ENCODE results near the gene RBM47.
"Not testable (repeated sequence)": the region's sequence is repeated elsewhere in the genome, so short reads cannot be mapped to it uniquely, and the experiment has no call there.

The RBM47 gene

DNA sequence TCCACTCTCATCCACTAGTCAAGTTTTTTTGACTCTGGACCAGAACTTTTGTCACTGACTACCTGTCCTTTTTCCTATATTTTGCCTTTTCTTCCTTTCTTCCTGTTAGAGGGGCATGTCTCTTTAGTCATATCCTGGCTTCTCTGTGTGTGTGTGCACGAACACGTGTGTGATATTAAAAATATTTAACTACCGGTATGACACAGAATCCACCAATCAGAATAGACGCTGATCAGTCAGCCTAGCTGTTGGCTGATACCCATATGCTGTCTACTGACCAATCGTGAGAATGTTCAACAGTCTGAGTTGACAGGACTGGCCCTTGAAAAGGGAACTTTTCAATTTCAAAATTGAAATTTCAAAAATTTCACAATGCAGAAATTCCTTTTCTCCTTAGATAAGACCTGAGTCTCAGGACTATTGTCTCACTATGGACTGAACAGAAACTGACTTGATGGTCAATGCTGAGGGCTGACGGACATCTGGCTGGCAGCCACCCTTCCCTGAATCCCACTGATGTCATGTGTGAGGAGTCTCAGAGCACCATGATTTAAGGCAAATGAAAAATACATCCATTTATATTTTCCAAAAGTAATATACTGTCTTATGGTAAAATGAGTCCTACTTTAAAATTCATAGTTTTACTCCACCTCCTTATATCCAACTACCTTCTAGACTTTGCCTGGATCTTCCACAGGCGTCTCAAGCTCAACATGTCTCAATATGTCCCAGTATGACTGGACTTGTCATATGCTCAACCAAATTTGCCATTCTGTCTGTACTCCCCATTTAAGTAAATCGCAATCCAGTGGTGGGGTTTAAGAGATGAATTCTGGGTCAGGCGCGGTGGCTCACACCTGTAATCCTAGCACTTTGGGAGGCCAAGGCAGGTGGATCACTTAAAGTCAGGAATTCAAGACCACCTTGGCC lies 216.5 kb downstream of the RBM47 start:
- Histone ChIP-seq H3K4me3 (replicated peaks; ENCODE audit: insufficient read depth, low read length) (no peak overlapping the region), H3K27ac (replicated peaks) (no peak overlapping the region)
- TF ChIP-seq GABPA (IDR thresholded peaks at IDR 0.05; ENCODE audit: low read depth) = no peak
- no peak for TF ChIP-seq CTCF (IDR thresholded peaks at IDR 0.05; ENCODE audit: insufficient read depth, low read length)
- TF ChIP-seq REST (IDR thresholded peaks at IDR 0.05; ENCODE audit: insufficient replicate concordance, low read depth) = no peak
- no peak for TF ChIP-seq SPI1 (IDR thresholded peaks at IDR 0.05; ENCODE audit: borderline replicate concordance, low read depth)
- no peak for TF ChIP-seq POLR2AphosphoS5 (IDR thresholded peaks at IDR 0.05; ENCODE audit: low read depth)

GRCh38 chr4:40412388-40412787 lies 217.3 kb downstream of the RBM47 start:
- TF ChIP-seq REST (IDR thresholded peaks at IDR 0.05; ENCODE audit: insufficient replicate concordance, low read depth) (no peak), GABPA (IDR thresholded peaks at IDR 0.05; ENCODE audit: low read depth) (no peak), CTCF (IDR thresholded peaks at IDR 0.05; ENCODE audit: insufficient read depth, low read length) (no peak), POLR2AphosphoS5 (IDR thresholded peaks at IDR 0.05; ENCODE audit: low read depth) (no peak), SPI1 (IDR thresholded peaks at IDR 0.05; ENCODE audit: borderline replicate concordance, low read depth) (no peak)

More for the DNA sequence above, 216.5 kb downstream of the RBM47 start:
- DNase-seq (ENCODE audit: low read depth in 1 of 2, low spot score in 1 of 2) = no peak
- no peaks in the 10 kb centered on the region for H3K27me3 ChIP-seq (ENCODE audit: insufficient read depth, poor library complexity, severe bottlenecking)

GRCh38 chr4:40409835-40410234 lies 219.8 kb downstream of the RBM47 start:
- no peak overlapping the region for H3K27ac ChIP-seq (replicated peaks)
- no peak for DNase-seq (ENCODE audit: low read depth in 1 of 2, low spot score in 1 of 2)
- no peaks in the 10 kb centered on the region for H3K27me3 ChIP-seq (ENCODE audit: insufficient read depth, poor library complexity, severe bottlenecking)
- no peak overlapping the region for H3K4me3 ChIP-seq (replicated peaks; ENCODE audit: insufficient read depth, low read length)
- no peak for TF ChIP-seq CTCF (IDR thresholded peaks at IDR 0.05; ENCODE audit: insufficient read depth, low read length)
- no peak for TF ChIP-seq GABPA (IDR thresholded peaks at IDR 0.05; ENCODE audit: low read depth)
- no peak for TF ChIP-seq REST (IDR thresholded peaks at IDR 0.05; ENCODE audit: insufficient replicate concordance, low read depth)
- TF ChIP-seq SPI1 (IDR thresholded peaks at IDR 0.05; ENCODE audit: borderline replicate concordance, low read depth) = no peak
- no peak for TF ChIP-seq POLR2AphosphoS5 (IDR thresholded peaks at IDR 0.05; ENCODE audit: low read depth)

More at GRCh38 chr4:40412388-40412787, 217.3 kb downstream of the RBM47 start:
- H3K4me3 ChIP-seq (replicated peaks; ENCODE audit: insufficient read depth, low read length) = no peak overlapping the region
- DNase-seq (ENCODE audit: low read depth in 1 of 2, low spot score in 1 of 2) = no peak
- H3K27ac ChIP-seq (replicated peaks) = no peak overlapping the region
- H3K27me3 ChIP-seq (ENCODE audit: insufficient read depth, poor library complexity, severe bottlenecking) = no peaks in the 10 kb centered on the region

DNA sequence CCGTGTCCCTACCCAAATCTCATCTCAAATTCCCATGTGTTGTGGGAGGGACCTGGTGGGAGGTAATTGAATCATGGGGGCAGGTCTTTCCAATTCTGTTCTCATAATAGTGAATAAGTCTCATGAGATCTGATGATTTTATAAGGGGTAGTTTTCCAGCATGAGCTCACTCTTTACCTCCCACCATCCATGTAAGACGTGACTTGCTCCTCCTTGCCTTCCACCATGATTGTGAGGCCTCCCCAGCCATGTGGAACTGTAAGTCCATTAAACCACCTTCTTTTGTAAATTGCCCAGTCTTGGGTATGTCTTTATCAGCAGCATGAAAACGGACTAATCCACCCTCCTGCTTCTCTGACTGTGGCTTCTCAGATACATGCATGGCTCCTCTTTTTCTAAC lies 222.2 kb downstream of the RBM47 start:
- not testable (repeated sequence) for DNase-seq (ENCODE audit: low read depth in 1 of 2, low spot score in 1 of 2); H3K27ac ChIP-seq (replicated peaks); H3K27me3 ChIP-seq (ENCODE audit: insufficient read depth, poor library complexity, severe bottlenecking); H3K4me3 ChIP-seq (replicated peaks; ENCODE audit: insufficient read depth, low read length)
